MG63 (cell line): ENCODE measurements around the gene WDR6. TPM values are rescaled to one million over a fixed set of nuclear protein-coding genes. Genes with fewer than 3 reads are reported as not detected.

Source experiments
- DNase-seq: peaks from one replicate; pipeline ENCODE4 v3.0.0-alpha.2; 2020
- H3K27me3 ChIP-seq: fragments of 250-450 bp; sonication (Bioruptor Pico); 2 replicates; pipeline ENCODE4 v1.5.1; 2020; ENCODE audit warnings: mild to moderate bottlenecking, moderate library complexity
- H3K36me3 ChIP-seq: fragments of 250-450 bp; sonication (Bioruptor Pico); 2 replicates; pipeline ENCODE4 v1.5.1; 2020; ENCODE audit warnings: mild to moderate bottlenecking, moderate library complexity
- H3K4me3 ChIP-seq: fragments of 250-450 bp; sonication (Bioruptor Pico); 2 replicates; pipeline ENCODE4 v1.5.1; 2020; ENCODE audit warnings: mild to moderate bottlenecking, moderate library complexity
- H3K9me3 ChIP-seq: fragments of 250-450 bp; sonication (Bioruptor Pico); 2 replicates; pipeline ENCODE4 v1.5.1; 2020; ENCODE audit warnings: mild to moderate bottlenecking, moderate library complexity
- total RNA-seq: library from RNA; depleted of rRNA; stranded (reverse); fragments of >200 nt; shearing (Covaris generic); gene quantifications from 2 replicates; pipeline ENCODE4 v1.2.3, GENCODE V29; 2014; ENCODE audit warnings: low replicate concordance

WDR6 gene
- total RNA-seq, 1 experiment from 2014 or later, result 77.2 TPM

DNA sequence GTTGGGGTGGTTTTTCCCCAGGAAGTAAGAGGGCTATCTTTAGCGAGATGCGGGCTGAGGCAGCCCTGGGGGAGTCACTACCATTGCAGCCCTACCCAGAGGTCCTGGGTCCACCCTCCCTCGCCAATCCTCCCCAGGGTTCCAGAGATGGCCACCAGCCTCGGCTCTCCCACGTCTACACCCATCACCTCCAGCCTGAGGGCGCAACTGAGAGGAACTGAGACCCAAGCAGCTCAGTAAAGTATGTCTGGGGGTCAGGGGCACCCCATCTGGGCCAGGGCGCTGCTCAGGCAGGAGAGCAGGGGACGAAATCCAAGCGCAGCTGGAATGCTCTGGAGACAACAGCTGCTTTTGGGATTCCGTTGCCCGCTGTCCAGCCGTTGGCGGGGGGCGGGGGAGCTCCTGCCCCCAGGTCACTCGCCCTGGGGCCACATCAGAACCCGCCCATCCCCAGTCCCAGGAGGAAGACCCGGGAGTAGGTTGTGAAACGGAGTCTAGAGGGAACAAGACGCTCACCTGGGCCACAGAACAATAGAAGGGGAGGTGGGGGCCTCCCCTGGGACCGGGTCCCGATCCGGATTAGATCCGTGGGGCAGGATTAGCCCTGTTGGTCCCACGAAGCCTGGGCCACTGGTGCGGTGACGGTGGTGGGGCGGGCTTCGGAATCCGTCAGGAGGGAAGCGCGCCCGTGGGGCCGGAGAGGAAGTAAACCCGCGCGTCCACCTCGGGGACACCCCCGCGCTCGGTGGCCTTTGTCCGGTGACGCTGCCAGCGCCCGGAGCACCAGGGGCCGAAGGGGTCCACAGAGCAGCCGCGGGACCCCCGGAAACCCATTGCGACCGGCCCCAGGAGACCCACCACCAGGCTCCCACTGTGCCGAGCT, 13.4 kb downstream of the WDR6 start:
- Histone ChIP-seq H3K27me3 (no peaks in the 10 kb centered on the region), H3K9me3 (no peaks in the 10 kb centered on the region), H3K36me3 (peaks cover 16% of the 10 kb centered on the region), H3K4me3 (peak overlapping the region; percentile 68)
- no peak for DNase-seq

DNA sequence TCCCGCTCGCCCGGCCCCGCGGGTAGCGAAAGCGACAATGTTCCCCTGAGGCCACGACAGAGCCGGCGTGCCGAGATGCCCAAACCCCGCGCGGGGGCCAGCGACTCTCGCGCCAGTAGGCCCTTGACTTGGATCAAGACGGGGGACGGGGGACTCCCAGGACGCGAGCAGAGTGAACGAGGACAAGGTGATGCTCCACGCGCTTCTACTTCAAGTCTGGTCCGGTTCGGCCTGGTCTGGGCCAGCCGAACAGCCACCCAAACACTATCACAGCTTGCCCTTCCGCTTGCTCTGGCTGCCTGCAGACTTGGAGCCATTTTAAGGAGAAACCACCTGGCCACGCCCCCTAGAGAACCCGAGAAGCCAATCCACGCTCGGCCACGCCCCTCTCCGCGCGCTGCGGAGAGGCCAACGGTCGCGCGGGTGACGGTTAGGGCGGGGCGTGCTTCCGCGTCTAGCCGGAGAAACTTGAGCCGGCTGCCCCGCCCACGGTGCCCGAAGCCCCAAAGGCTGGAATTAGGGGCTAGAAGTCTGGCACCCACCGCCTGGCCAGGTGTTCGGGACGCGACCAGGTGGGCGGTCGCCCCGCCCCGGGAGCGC, 14.1 kb downstream of the WDR6 start:
- H3K36me3 ChIP-seq, result peaks cover 19% of the 10 kb centered on the region
- no peaks in the 10 kb centered on the region for H3K9me3 ChIP-seq
- peak overlapping the region; percentile 68 for H3K4me3 ChIP-seq
- peak; percentile 96 for DNase-seq
- no peaks in the 10 kb centered on the region for H3K27me3 ChIP-seq

DNA sequence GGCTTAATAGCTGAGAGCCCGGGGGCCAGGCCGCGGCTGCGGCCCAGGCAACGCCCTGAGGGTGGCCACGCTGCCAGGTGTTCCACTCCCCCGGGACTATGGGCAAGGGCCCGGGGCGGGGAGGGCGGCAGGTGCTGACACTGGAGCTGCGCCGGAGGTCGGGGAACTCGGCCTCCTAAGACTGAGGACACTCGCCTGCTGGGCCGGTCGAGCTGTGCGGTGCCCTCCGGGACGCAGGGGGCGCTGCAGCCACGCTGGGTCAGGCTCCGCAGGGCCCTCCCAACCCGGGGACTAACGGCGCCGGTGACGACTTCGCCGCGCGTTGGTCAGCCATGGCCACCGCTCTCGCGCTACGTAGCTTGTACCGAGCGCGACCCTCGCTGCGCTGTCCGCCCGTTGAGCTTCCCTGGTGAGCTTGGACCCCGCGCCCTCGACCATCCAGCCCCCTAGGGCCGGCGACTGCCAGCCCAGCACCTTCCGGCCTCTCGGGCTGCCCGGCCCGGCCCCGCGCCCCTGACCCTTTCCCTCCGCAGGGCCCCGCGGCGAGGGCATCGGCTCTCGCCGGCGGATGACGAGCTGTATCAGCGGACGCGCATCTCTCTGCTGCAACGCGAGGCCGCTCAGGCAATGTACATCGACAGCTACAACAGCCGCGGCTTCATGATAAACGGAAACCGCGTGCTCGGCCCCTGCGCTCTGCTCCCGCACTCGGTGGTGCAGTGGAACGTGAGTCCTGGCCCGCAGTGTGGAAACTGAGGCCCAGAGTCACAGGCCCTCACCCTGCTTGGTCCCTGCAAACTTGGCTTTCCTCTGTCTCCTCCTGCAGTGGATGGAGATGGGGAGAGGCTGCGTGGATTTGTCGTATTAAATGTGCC, 14.9 kb downstream of the WDR6 start, which contains the start of gene NDUFAF3:
NDUFAF3 (plus strand) TSS at position 309 of the 875 bp plus-strand sequence; CDS start at position 333, 24 bp downstream.
- peaks cover 25% of the 10 kb centered on the region for H3K36me3 ChIP-seq
- peak within 1 kb of the TSS; percentile 68 for H3K4me3 ChIP-seq
- no peaks in the 10 kb centered on the region for H3K9me3 ChIP-seq
- DNase-seq, result peak; percentile 92
- no peaks in the 10 kb centered on the region for H3K27me3 ChIP-seq

DNA sequence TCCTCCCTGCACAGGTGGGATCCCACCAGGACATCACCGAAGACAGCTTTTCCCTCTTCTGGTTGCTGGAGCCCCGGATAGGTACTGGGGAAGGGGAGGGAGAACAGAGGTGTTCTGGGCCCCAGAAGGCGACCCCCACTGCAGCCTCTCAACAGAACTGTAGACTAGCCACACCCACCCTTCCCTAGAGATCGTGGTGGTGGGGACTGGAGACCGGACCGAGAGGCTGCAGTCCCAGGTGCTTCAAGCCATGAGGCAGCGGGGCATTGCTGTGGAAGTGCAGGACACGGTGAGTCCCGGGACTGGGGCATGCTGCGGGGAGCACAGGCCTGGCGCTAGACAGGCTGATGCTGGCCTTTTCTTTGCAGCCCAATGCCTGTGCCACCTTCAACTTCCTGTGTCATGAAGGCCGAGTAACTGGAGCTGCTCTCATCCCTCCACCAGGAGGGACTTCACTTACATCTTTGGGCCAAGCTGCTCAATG, 15.5 kb downstream of the WDR6 start:
- Histone ChIP-seq H3K4me3 (peak overlapping the region; percentile 68), H3K9me3 (no peaks in the 10 kb centered on the region), H3K27me3 (no peaks in the 10 kb centered on the region), H3K36me3 (peaks cover 32% of the 10 kb centered on the region)
- DNase-seq, result no peak

DNA sequence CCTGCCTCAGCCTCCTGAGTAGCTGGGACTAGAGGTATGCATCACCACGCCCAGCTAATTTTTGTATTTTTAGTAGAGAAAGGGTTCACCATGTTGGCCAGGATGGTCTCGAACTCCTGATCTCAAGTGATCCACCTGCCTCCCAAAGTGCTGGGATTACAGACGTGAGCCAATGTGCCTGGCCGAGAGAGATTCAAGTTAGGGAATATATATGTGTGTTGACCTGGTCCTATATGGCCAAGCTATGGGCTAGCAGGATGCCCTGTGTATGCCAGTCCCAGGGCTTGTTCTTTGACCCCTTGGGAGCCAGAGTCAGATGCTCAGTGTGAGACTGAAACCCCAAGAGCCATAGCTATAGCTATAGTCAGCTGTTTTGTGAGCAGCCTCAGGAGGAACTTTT, 16.6 kb downstream of the WDR6 start:
- no peaks in the 10 kb centered on the region for H3K27me3 ChIP-seq
- no peak for DNase-seq
- H3K36me3 ChIP-seq, result peaks cover 42% of the 10 kb centered on the region
- H3K4me3 ChIP-seq, result no peak overlapping the region
- H3K9me3 ChIP-seq, result no peaks in the 10 kb centered on the region

DNA sequence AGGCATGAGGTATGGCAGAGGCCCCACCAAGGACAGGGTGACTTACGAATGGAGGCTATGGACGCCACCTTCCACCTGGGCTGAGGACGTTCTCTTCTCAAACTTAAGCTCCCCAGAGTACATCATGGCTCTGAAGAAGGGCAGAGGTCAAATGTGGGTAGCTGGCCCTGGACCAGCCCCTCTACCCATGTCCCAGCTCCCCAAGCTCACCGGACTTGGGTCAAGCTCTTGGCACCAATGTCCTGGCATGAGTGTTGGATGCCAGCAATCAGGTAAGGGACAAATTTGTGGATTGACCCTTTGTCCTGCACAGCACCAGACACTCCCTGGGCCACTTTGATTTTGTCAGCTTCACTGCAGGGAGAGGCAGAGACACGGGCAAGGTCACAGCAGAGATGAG, 17.3 kb downstream of the WDR6 start:
- DNase-seq, result no peak

DNA sequence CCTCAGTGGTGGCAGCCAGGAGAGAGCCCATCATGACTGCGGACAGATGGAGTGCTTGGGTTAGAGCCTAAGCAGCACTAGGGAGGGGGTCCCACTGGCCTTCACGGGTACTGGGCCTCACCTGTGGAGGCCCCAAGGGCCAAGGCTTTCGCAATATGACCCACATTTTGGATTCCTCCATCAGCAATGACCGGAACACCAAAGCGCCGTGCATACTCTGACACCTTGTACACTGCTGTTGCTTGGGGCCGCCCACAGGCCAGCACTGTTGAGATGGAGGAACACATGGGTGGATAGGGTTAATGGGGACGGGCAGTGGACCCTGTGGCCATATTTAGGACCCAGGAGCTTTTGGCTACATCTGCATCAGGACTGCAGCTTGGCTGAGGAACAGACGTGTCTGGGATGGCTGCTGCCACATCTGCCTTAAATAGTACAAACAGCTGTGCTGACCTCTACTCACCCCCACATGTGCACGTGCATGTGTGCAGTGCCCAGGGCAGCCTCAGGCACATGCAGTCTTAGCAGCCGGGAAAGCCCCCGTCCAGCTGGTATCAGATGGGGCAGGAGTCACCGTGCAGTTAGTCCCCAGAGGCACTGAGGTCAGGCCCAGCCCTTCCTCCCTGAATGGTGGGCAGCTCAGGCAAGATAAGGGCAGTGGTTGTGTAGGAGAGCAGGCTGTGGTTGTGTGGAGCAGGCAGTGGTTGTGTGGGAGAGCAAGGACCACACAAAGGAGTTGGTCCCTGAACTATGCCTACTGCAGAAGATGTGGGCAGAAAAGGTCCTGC, 18.0 kb downstream of the WDR6 start:
- Histone ChIP-seq H3K4me3 (no peak overlapping the region), H3K27me3 (no peaks in the 10 kb centered on the region), H3K36me3 (peaks cover 46% of the 10 kb centered on the region), H3K9me3 (no peaks in the 10 kb centered on the region)
- no peak for DNase-seq

More for the DNA sequence above, 17.3 kb downstream of the WDR6 start:
- no peak overlapping the region for H3K4me3 ChIP-seq
- no peaks in the 10 kb centered on the region for H3K27me3 ChIP-seq
- H3K36me3 ChIP-seq, result peaks cover 46% of the 10 kb centered on the region
- H3K9me3 ChIP-seq, result no peaks in the 10 kb centered on the region

DNA sequence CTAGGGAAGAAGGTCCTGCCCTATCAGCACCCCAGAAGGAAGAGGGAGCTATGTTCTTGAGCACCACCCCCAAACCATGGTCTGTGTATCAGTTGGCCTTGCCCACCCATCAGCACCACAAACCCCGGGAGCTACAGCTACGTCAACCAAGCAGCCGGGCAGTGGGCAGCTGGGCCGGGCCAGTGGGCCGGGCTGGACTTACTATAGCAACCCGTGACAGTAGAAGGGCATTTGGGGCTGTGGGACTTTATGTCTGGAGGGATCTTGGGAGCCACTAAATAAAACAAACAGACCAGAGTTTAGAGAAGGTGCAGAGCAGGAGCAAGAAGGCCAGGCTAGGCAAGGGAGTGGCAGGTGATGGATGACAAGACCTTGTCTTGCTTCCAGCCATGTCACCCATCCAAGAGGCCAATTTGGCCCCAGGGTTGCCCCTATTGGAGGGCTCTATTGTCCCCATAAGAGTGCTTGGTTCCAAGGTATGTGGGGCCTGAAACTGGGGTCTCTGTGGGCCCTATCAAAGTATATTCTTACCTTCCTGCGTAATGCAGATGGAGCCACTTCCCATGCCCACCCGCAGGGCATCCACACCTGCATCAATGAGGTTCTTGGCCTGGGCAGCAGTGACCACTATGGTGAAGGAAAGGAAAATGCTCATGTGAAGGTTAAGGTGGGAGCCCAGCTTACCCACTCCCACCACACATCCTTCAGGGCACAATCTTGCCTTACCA, 18.8 kb downstream of the WDR6 start:
- no peak for DNase-seq
- Histone ChIP-seq H3K27me3 (no peaks in the 10 kb centered on the region), H3K36me3 (peaks cover 46% of the 10 kb centered on the region), H3K9me3 (no peaks in the 10 kb centered on the region), H3K4me3 (no peak overlapping the region)

DNA sequence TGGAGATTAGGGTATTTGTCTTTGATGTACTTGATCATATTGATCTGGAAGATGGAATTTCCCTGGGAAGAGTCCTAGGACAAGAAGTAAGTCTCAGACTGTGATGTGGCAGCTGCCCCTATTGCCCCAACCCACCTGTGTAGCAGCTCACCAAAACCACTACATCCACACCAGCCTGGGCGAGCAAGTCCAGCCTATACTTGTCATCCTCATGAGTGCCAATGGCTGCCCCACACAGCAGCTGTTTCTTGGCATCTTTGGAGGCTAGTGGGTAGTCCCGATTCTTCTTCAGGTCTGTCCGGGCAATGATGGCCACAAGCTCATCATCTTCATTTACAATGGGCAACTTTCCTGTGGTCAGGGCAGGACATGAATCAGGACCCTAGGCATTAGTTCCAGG, 19.3 kb downstream of the WDR6 start:
- Histone ChIP-seq H3K4me3 (no peak overlapping the region), H3K36me3 (peaks cover 48% of the 10 kb centered on the region), H3K9me3 (no peaks in the 10 kb centered on the region), H3K27me3 (no peaks in the 10 kb centered on the region)
- DNase-seq, result no peak

DNA sequence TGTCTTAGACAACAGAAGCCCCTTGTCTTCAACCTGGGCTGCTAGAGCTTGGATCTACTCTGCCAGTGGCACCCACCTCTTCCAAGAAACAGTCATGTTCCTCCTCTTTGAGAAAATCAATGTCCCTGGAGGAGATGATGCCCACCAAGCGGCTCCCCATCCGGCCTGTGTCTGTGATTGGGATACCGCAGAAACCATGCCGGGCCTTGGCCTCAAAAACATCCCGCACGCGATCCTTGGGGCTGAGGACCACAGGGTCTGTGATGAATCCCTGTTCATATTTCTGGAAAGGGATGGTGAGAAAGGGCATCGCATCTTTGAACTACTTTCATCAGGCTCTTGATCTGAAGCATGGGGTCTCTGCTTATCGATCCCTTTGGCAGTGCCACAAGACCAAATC, 20.4 kb downstream of the WDR6 start:
- no peaks in the 10 kb centered on the region for H3K9me3 ChIP-seq
- peaks cover 50% of the 10 kb centered on the region for H3K36me3 ChIP-seq
- H3K4me3 ChIP-seq, result peak overlapping the region; percentile 82; the same call in 1 of the 2 replicates
- no peaks in the 10 kb centered on the region for H3K27me3 ChIP-seq
- DNase-seq, result no peak

DNA sequence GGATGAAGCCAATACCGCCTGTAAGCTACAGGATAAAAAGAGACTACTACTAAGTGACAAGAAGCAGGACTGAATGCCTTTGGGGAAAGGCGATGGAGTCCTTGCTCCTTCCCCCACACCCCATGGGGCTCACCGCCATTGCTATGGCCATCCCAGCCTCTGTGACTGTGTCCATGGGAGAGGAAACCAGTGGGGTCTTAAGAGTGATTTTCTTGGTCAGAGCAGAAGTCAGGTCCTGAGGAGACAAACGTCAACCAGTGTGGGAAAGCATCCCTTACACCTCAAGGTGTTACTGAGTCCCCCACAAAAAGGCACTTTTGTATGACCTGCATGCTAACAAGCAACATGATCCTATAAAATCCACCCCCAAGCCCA, 21.1 kb downstream of the WDR6 start:
- DNase-seq, result no peak
- Histone ChIP-seq H3K9me3 (no peaks in the 10 kb centered on the region), H3K36me3 (peaks cover 52% of the 10 kb centered on the region), H3K4me3 (peak overlapping the region; percentile 82), H3K27me3 (no peaks in the 10 kb centered on the region)

DNA sequence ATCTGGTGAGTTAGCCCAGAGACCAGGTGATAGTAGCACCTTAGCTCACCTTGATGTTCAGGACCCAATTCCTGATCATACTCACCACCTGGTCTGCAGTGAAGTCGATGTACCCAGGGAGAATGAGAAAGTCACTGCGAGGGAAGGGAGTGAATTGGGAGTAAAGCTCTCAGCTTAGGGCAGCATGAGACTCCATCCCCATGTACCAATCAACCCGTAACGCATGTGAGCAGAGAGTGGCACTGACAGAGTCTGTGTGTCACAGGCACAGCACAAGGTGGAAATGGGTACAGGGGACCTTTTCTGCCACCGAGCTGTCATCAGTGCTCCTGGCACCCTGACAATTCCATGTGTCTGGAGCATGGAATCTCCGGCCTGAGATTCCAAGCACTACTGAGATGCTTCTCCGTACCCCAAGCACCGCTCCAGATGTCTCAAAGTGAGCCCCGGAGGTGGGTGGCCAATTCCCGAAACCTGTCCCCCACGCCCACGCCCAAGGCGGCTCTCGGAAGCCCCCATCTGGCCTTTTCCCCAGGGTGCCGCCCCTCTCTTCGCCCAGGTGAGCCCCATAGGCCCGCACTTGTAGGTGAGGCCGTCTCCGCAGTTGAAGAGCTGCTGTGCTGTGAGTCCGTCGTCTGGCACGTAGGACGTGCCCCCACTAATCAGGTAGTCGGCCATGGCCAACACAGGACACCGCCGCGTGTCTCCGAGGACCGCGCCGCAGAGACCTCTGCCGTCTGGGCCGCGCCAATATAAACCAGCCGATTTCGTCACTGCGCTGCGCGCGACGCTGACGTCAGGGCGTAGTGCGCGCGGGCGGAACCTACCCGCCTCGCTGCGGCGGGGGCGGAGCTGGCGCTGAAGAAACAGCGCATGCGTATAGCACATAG, 21.7 kb downstream of the WDR6 start, which contains the start of gene IMPDH2:
IMPDH2 (minus strand) TSS at position 726 of the 890 bp plus-strand sequence; CDS start at position 678, 48 bp downstream.
- H3K36me3 ChIP-seq, result peaks cover 55% of the 10 kb centered on the region

DNA sequence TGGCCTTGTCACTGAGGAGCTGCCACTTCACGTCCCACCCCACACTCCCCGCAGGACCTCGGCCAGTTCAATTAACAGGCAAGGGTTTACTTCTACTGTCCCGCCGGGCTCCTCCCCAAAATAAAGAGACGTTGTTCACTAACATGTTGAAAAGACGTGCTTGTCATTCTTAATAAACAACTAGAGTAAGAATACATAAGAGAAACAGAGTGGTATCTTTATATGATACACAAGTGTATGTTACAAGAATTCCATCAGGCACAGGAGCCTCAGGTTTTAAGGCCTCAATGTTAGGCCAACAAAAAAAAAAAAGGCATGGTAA, 22.3 kb downstream of the WDR6 start:
- peaks cover 52% of the 10 kb centered on the region for H3K36me3 ChIP-seq
- DNase-seq, result no peak
- H3K9me3 ChIP-seq, result no peaks in the 10 kb centered on the region
- H3K4me3 ChIP-seq, result peak overlapping the region; percentile 82
- H3K27me3 ChIP-seq, result no peaks in the 10 kb centered on the region

More for the DNA sequence above, 21.7 kb downstream of the WDR6 start, which contains the start of gene IMPDH2:
- Histone ChIP-seq H3K27me3 (no peaks in the 10 kb centered on the region), H3K9me3 (no peaks in the 10 kb centered on the region), H3K4me3 (peak within 1 kb of the TSS; percentile 82)
- peak; percentile 83 for DNase-seq

DNA sequence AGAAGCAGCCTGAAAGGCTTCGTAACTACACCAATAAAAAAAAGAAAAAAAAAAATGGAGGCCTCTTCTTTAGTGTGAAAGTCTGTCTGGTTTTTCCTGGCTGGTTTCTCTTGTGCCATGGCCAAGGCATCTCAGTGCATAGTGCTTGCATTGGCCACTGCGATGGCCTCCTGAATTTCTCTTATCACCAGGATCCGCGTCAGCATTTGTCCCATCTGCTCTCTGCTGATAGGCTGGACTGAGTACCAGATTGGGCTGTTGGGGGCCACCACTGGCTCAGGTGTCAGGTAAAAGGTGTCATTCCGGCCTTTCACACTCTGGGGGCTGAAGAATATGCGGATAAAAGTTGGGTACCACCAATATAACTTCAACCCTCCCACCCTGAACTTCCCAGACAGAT, 23.1 kb downstream of the WDR6 start:
- H3K9me3 ChIP-seq, result no peaks in the 10 kb centered on the region
- DNase-seq, result no peak
- no peaks in the 10 kb centered on the region for H3K27me3 ChIP-seq
- peaks cover 45% of the 10 kb centered on the region for H3K36me3 ChIP-seq
- H3K4me3 ChIP-seq, result no peak overlapping the region
